HepG2 (cell line): Measurements from ENCODE around the gene PANK1.

Experiments
- EP300 ChIP-seq, 3 experiments: sonication (generic) in 1 of 3; formaldehyde crosslinking in 1 of 3; IDR thresholded peaks; 2 replicates each; pipeline versions ENCODE4 v1.5.1 to v1.6.1; 2011 to 2020; ENCODE audit warnings: low read depth in 2 of 3, low read length in 2 of 3, borderline replicate concordance in 1 of 3, improper control_type of control experiment in 1 of 3, mild to moderate bottlenecking in 1 of 3, missing genetic modification reagents in 1 of 3, moderate library complexity in 1 of 3
- KLF6 ChIP-seq: IDR thresholded peaks from 2 replicates; pipeline ENCODE4 v1.8.0; 2016; ENCODE audit warnings: missing biosample characterization, missing genetic modification reagents
- MTA3 ChIP-seq: sonication (generic); formaldehyde crosslinking; IDR thresholded peaks from 2 replicates; pipeline ENCODE4 v1.4.0; 2020; ENCODE audit warnings: missing genetic modification reagents
- POLR2A ChIP-seq, 2 experiments: IDR thresholded peaks; 2 replicates each; pipeline ENCODE4 v1.6.1; 2011; ENCODE audit warnings: low read depth in 2 of 2, low read length in 2 of 2, mild to moderate bottlenecking in 1 of 2, moderate library complexity in 1 of 2; ENCODE audit not compliant: insufficient read depth in 1 of 2
- ZNF674 ChIP-seq: sonication (generic); formaldehyde crosslinking; IDR thresholded peaks from 2 replicates; pipeline ENCODE4 v1.5.0; 2020; ENCODE audit warnings: low read depth, mild to moderate bottlenecking, missing genetic modification reagents
- TF ChIP-seq, protein P1 (sequence below): sonication (generic); formaldehyde crosslinking; IDR thresholded peaks from 2 replicates; pipeline ENCODE4 v1.4.0; 2020; ENCODE audit warnings: missing genetic modification reagents
- TF ChIP-seq, protein P2 (sequence below): sonication (generic); formaldehyde crosslinking; IDR thresholded peaks from 2 replicates; pipeline ENCODE4 v1.5.0; 2020; ENCODE audit warnings: mild to moderate bottlenecking, missing genetic modification reagents, moderate library complexity
- TF ChIP-seq, protein P3 (sequence below): sonication (generic); formaldehyde crosslinking; IDR thresholded peaks from 2 replicates; pipeline ENCODE4 v1.5.0; 2020; ENCODE audit warnings: mild to moderate bottlenecking, missing genetic modification reagents

DNA sequence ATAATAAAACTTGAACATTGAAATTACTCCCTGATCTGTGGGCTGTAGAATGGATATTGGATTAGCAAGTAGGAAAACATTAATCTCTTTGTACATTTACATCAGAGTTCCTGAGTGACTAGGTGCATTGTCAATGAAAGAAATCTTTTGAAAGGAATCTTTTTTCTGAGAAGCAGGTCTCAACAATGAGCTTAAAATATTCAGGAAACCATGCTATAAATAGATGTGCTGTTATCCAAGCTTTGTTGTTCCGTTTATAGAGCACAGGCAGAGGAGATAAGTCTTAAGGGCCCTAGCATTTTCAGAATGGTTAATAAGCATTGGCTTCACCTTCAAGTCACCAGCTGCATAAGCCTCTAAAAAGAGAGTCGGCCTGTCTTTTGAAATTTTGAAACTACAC lies 68.3 kb downstream of the PANK1 start:
- TF ChIP-seq, protein P1, sequence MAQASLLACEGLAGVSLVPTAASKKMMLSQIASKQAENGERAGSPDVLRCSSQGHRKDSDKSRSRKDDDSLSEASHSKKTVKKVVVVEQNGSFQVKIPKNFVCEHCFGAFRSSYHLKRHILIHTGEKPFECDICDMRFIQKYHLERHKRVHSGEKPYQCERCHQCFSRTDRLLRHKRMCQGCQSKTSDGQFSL = no peak
- TF ChIP-seq, protein P2, sequence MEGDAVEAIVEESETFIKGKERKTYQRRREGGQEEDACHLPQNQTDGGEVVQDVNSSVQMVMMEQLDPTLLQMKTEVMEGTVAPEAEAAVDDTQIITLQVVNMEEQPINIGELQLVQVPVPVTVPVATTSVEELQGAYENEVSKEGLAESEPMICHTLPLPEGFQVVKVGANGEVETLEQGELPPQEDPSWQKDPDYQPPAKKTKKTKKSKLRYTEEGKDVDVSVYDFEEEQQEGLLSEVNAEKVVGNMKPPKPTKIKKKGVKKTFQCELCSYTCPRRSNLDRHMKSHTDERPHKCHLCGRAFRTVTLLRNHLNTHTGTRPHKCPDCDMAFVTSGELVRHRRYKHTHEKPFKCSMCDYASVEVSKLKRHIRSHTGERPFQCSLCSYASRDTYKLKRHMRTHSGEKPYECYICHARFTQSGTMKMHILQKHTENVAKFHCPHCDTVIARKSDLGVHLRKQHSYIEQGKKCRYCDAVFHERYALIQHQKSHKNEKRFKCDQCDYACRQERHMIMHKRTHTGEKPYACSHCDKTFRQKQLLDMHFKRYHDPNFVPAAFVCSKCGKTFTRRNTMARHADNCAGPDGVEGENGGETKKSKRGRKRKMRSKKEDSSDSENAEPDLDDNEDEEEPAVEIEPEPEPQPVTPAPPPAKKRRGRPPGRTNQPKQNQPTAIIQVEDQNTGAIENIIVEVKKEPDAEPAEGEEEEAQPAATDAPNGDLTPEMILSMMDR (CRISPR knock-in tag) = no peak
- TF ChIP-seq MTA3 (CRISPR knock-in tag) (no peak), EP300 (IDR thresholded peaks at IDR 0.05; ENCODE audit: low read depth in 2 of 2, low read length in 2 of 2) (no peak), EP300 (CRISPR knock-in tag; IDR thresholded peaks at IDR 0.05; ENCODE audit: borderline replicate concordance) (no peak), POLR2A (IDR thresholded peaks at IDR 0.05; ENCODE audit: insufficient read depth in 1 of 2, low read depth in 2 of 2, low read length in 2 of 2) (no peak), ZNF674 (CRISPR knock-in tag) (no peak), KLF6 (CRISPR knock-in tag) (no peak)
- TF ChIP-seq, protein P3, sequence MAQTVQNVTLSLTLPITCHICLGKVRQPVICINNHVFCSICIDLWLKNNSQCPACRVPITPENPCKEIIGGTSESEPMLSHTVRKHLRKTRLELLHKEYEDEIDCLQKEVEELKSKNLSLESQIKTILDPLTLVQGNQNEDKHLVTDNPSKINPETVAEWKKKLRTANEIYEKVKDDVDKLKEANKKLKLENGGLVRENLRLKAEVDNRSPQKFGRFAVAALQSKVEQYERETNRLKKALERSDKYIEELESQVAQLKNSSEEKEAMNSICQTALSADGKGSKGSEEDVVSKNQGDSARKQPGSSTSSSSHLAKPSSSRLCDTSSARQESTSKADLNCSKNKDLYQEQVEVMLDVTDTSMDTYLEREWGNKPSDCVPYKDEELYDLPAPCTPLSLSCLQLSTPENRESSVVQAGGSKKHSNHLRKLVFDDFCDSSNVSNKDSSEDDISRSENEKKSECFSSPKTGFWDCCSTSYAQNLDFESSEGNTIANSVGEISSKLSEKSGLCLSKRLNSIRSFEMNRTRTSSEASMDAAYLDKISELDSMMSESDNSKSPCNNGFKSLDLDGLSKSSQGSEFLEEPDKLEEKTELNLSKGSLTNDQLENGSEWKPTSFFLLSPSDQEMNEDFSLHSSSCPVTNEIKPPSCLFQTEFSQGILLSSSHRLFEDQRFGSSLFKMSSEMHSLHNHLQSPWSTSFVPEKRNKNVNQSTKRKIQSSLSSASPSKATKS (CRISPR knock-in tag) = no peak
